Muscle layer of colon (tissue), 2 donors: ENCODE data around the gene PCDH15.
"Not testable (repeated sequence)": the region's sequence is repeated elsewhere in the genome, so short reads cannot be mapped to it uniquely, and the experiment has no call there.

ENCODE experiments used
- H3K27ac ChIP-seq: one replicate; pipeline ENCODE4 v1.7.0; 2013; ENCODE audit warnings: low read depth, mild to moderate bottlenecking, low read length, moderate library complexity
- H3K27me3 ChIP-seq, 2 donors: one replicate each; pipeline ENCODE4 v1.7.0; 2013; ENCODE audit warnings: low read length in 2 of 2, mild to moderate bottlenecking in 2 of 2; ENCODE audit not compliant: insufficient read depth in 2 of 2, control insufficient read depth in 1 of 2
- H3K36me3 ChIP-seq: one replicate; pipeline ENCODE4 v1.7.0; 2013; ENCODE audit warnings: mild to moderate bottlenecking, low read length; ENCODE audit not compliant: insufficient read depth
- H3K4me1 ChIP-seq: one replicate; pipeline ENCODE4 v1.7.0; 2013; ENCODE audit warnings: mild to moderate bottlenecking, low read length; ENCODE audit not compliant: insufficient read depth
- H3K4me3 ChIP-seq, 2 donors: one replicate each; pipeline ENCODE4 v1.7.0; 2013; ENCODE audit warnings: low read length in 2 of 2, low read depth in 1 of 2, mild to moderate bottlenecking in 1 of 2, moderate library complexity in 1 of 2
- H3K9ac ChIP-seq: one replicate; pipeline ENCODE4 v1.7.0; 2013; ENCODE audit warnings: low read length
- H3K9me3 ChIP-seq: one replicate; pipeline ENCODE4 v1.7.0; 2013; ENCODE audit warnings: mild to moderate bottlenecking, low read length
- donor health status: abdominal sarcoma.
- donor health status: Adenocarcinoma of cecum.

PCDH15 gene

GRCh38 chr10:54477738-54478137 lies 323.3 kb downstream of the PCDH15 start:
- no peaks in the 10 kb centered on the region for H3K36me3 ChIP-seq
- H3K27me3 ChIP-seq = no peaks in the 10 kb centered on the region
- no peaks in the 10 kb centered on the region for H3K9me3 ChIP-seq
- no peak overlapping the region for H3K9ac ChIP-seq
- H3K4me1 ChIP-seq = no peaks in the 10 kb centered on the region
- no peak overlapping the region for H3K4me3 ChIP-seq
- H3K27ac ChIP-seq = no peak overlapping the region

DNA sequence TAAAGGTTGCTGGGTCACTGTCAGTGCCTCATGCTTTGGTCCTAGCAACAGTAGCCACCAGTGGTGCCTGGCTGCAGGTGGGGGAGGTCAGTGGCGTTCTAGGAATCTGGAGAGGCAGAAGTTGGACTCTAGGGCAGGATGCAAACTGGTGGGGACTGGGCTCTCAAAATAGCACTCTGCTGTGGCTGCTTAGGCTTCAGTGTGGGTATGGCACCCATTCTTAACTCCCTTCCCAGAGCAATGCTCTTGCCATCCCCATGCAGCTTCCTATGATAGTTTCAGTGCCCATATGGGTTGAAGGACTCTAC lies 330.8 kb downstream of the PCDH15 start:
- Histone ChIP-seq H3K4me1 (no peaks in the 10 kb centered on the region), H3K27ac (no peak overlapping the region)

GRCh38 chr10:54469587-54470323 lies 331.3 kb downstream of the PCDH15 start:
- H3K27ac ChIP-seq = no peak overlapping the region
- H3K4me1 ChIP-seq = no peaks in the 10 kb centered on the region
- no peak overlapping the region for H3K9ac ChIP-seq
- no peak overlapping the region for H3K4me3 ChIP-seq
- no peaks in the 10 kb centered on the region for H3K27me3 ChIP-seq
- H3K9me3 ChIP-seq = no peaks in the 10 kb centered on the region
- no peaks in the 10 kb centered on the region for H3K36me3 ChIP-seq

More for the DNA sequence above, 330.8 kb downstream of the PCDH15 start:
- no peaks in the 10 kb centered on the region for H3K9me3 ChIP-seq
- H3K4me3 ChIP-seq = no peak overlapping the region
- no peaks in the 10 kb centered on the region for H3K36me3 ChIP-seq
- no peaks in the 10 kb centered on the region for H3K27me3 ChIP-seq
- H3K9ac ChIP-seq = no peak overlapping the region

DNA sequence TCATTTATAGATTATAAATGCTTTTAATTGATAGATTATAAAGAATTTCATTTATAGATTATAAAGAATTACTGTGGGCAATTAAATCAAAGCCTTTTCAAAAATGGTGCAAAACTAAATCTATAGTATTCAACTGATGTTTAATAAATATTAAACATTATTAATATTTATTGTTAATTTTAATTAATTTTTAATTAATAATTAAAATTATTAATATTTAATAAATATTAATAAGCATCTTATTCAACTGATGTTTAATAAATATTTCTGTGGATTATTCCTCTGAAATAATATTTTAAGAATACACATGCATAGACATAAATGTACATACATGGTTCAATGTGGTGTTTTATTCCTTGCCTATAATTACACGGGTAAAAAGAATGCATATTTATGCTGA lies 346.8 kb downstream of the PCDH15 start:
- Histone ChIP-seq H3K36me3 (no peaks in the 10 kb centered on the region), H3K4me1 (no peaks in the 10 kb centered on the region), H3K27ac (no peak overlapping the region), H3K4me3 (no peak overlapping the region), H3K9me3 (no peaks in the 10 kb centered on the region), H3K9ac (no peak overlapping the region), H3K27me3 (no peaks in the 10 kb centered on the region)

GRCh38 chr10:54449056-54449455 lies 352.0 kb downstream of the PCDH15 start:
- H3K4me3 ChIP-seq = no peak overlapping the region
- no peaks in the 10 kb centered on the region for H3K27me3 ChIP-seq
- no peaks in the 10 kb centered on the region for H3K4me1 ChIP-seq

GRCh38 chr10:54444170-54444569 lies 356.9 kb downstream of the PCDH15 start:
- no peak overlapping the region for H3K4me3 ChIP-seq

More at GRCh38 chr10:54449056-54449455, 352.0 kb downstream of the PCDH15 start:
- H3K36me3 ChIP-seq = no peaks in the 10 kb centered on the region
- no peak overlapping the region for H3K9ac ChIP-seq
- H3K27ac ChIP-seq = no peak overlapping the region
- no peaks in the 10 kb centered on the region for H3K9me3 ChIP-seq

DNA sequence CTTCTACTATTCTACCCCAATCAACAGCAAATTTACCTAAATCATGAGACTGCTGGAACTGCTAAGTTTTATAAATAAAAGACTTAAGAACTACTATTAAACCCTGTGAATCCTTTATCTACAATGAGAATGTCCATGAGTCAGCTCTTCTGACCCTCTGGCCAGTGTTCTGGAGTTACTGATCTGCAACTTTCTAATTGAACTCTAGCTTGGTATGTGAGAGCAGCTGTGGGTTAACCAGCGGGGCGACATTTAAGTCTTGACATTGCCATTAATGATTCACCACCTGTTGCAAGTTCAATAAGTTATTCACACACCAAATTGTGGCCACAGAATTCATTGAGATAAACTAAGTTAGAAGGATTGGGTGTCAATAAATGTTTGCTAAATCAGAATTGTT lies 359.8 kb downstream of the PCDH15 start:
- Histone ChIP-seq H3K27me3 (no peaks in the 10 kb centered on the region), H3K4me3 (no peak overlapping the region), H3K9ac (no peak overlapping the region), H3K4me1 (no peaks in the 10 kb centered on the region), H3K9me3 (no peaks in the 10 kb centered on the region), H3K27ac (no peak overlapping the region), H3K36me3 (no peaks in the 10 kb centered on the region)

More at GRCh38 chr10:54444170-54444569, 356.9 kb downstream of the PCDH15 start:
- H3K9me3 ChIP-seq = no peaks in the 10 kb centered on the region
- H3K27ac ChIP-seq = no peak overlapping the region
- H3K36me3 ChIP-seq = no peaks in the 10 kb centered on the region
- H3K4me1 ChIP-seq = no peaks in the 10 kb centered on the region
- no peaks in the 10 kb centered on the region for H3K27me3 ChIP-seq
- H3K9ac ChIP-seq = no peak overlapping the region

DNA sequence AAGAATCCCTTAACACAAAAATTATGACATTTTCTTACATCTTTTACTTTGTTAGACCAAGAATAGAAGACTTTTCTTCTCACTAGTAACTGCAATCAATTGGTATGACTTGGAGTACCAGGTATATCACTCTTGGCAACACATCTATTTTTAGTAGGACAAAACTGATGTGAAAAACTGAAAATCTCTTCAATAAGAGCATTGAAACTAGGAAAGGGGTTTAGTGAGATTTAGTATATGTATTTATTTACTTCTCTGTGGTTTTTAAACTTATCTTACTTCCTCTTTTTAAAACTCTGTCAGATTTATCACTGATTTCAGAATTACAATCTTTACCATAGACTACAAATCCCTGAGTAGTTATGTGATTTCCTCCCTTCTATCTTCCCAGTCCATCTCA lies 366.2 kb downstream of the PCDH15 start:
- Histone ChIP-seq H3K9me3 (no peaks in the 10 kb centered on the region), H3K27me3 (no peaks in the 10 kb centered on the region), H3K27ac (no peak overlapping the region), H3K9ac (no peak overlapping the region), H3K4me1 (no peaks in the 10 kb centered on the region), H3K36me3 (no peaks in the 10 kb centered on the region), H3K4me3 (no peak overlapping the region)

DNA sequence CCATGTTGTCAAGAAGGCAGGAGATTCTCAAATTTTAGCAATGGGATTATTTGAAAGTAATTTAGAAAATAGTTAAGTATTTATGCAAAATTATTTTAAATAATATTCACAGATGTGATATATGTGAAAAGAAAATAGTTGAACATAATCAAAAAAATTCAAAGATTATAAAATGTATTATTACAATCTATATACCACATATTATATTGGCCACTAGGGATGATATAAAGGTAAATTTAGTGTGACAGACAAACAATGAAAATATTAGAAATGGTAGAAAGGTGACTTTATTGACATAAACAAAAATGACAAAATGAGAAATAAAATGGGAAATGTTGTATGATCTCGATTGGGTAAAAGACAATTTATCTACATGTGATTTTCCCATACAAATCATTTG lies 385.5 kb downstream of the PCDH15 start:
- Histone ChIP-seq H3K27ac (no peak overlapping the region), H3K9ac (no peak overlapping the region), H3K36me3 (no peaks in the 10 kb centered on the region), H3K27me3 (no peaks in the 10 kb centered on the region), H3K9me3 (no peaks in the 10 kb centered on the region), H3K4me1 (no peaks in the 10 kb centered on the region), H3K4me3 (no peak overlapping the region)

- H3K36me3 ChIP-seq = no peaks in the 10 kb centered on the region
- H3K27me3 ChIP-seq = no peaks in the 10 kb centered on the region
- H3K4me1 ChIP-seq = no peaks in the 10 kb centered on the region
- H3K4me3 ChIP-seq = no peak overlapping the region
- H3K9ac ChIP-seq = no peak overlapping the region
- no peak overlapping the region for H3K27ac ChIP-seq
- H3K9me3 ChIP-seq = no peaks in the 10 kb centered on the region
These were observed 398.5 kb downstream of the PCDH15 start for GRCh38 chr10:54402576-54402975.

- H3K4me1 ChIP-seq = no peaks in the 10 kb centered on the region
- no peak overlapping the region for H3K27ac ChIP-seq
- H3K4me3 ChIP-seq = no peak overlapping the region
- H3K9me3 ChIP-seq = no peaks in the 10 kb centered on the region
- no peaks in the 10 kb centered on the region for H3K36me3 ChIP-seq
- H3K9ac ChIP-seq = no peak overlapping the region
- no peaks in the 10 kb centered on the region for H3K27me3 ChIP-seq
These were observed 405.0 kb downstream of the PCDH15 start for GRCh38 chr10:54396031-54396430.

DNA sequence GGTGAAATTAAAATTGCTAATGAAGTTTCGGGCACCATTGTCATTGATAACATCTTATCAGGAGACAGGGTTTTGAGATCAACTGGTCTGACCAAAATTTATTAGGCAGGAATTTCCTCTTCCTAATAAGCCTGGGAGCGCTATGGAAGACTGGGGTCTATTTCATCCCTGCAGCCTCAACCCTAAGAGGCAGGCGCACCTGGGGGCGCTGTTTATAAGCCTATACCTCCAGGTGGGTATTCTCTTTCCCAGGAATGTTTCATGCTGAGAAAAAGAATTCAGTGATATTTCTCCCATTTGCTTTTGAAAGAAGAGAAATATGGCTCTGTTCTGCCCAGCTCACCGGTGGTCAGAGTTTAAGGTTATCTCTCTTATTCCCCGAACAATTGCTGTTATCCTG lies 406.4 kb downstream of the PCDH15 start:
- not testable (repeated sequence) for H3K27me3 ChIP-seq, H3K4me3 ChIP-seq, H3K9ac ChIP-seq, H3K9me3 ChIP-seq, H3K27ac ChIP-seq, H3K4me1 ChIP-seq, H3K36me3 ChIP-seq
